ENCODE measurements around the gene ARSA.

ARSA gene

DNA sequence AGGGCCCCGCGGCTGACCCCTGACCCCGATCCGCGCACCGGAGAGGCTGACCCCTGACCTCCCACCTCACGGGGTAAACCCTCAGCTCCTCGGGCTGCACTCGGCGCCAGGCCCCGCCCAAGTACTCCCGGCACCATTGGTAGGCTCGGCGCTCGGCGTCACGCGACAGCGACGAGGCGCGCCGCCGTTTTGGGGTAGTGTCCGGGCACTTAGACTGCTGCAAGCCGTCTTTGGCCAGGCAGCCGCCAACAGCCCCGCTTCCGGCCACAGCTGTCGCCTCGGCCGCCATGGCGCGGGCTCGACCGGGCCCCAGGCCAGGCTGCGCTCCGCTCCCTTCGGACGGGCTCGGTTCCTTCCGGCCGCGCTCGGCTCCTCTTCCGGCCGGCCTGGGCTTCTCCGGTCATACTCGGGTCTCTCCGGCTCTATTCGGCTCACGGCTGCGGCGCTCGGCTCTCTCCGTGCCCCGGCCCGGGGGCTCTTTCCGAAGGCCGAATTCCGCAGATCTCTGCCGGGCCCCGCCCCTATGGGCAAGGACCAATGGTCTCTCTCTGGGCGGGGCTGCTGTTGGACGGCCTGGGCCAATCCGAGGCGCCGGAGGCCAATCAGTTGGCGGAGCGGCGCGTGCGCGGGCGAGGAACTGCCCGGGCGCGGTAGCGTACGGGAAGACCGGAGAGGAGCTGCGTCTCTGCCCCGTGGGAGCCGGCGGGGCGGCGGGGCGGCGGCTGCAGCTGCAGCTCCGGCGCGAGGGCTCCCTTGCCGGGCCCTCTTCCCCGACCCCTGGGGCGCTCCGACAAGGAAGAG, 45.3 kb downstream of the ARSA start, which contains the start of gene CHKB:
CHKB (minus strand) TSS at position 357 of the 801 bp plus-strand sequence; CDS start at position 289, 68 bp downstream.
- H3K27me3 ChIP-seq (ENCODE audit: insufficient read depth, low read length) = no peaks in the 10 kb centered on the region
- TF ChIP-seq, protein P1, sequence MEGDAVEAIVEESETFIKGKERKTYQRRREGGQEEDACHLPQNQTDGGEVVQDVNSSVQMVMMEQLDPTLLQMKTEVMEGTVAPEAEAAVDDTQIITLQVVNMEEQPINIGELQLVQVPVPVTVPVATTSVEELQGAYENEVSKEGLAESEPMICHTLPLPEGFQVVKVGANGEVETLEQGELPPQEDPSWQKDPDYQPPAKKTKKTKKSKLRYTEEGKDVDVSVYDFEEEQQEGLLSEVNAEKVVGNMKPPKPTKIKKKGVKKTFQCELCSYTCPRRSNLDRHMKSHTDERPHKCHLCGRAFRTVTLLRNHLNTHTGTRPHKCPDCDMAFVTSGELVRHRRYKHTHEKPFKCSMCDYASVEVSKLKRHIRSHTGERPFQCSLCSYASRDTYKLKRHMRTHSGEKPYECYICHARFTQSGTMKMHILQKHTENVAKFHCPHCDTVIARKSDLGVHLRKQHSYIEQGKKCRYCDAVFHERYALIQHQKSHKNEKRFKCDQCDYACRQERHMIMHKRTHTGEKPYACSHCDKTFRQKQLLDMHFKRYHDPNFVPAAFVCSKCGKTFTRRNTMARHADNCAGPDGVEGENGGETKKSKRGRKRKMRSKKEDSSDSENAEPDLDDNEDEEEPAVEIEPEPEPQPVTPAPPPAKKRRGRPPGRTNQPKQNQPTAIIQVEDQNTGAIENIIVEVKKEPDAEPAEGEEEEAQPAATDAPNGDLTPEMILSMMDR (IDR thresholded peaks at IDR 0.05; ENCODE audit: low read length) = no peak
- no peak for TF ChIP-seq EZH2 (IDR thresholded peaks at IDR 0.05; ENCODE audit: borderline replicate concordance, low read length)

DNA sequence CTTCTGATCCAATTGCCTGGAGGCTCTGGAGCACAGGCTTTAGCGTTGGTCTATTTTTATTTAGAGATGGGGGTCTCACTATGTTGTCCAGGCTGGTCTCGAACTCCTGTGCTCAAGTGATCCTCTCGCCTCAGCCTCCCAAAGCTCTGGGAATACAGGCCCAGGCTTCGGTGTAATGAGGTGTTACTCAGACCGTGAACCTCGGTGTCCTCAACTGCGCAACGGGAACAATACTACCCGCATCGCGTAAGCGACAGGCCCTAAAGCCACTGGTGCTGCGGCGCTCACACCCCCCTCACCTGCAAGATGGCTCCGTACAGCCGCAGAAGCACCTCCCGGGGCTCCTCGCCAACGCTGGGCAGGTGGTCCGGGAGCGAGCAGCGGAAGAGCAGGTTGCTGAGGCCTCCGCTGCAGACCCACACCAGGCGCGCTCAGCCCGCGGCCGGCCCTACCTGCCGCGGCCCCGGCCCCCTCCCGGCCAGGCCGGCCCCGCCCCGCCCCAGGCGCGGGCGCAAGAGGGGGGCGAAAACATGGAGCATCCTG, 45.9 kb downstream of the ARSA start:
- no peaks in the 10 kb centered on the region for H4K20me1 ChIP-seq (ENCODE audit: insufficient read depth, low read length)
- peak overlapping the region; percentile 94 for H3K9ac ChIP-seq (ENCODE audit: low read length)
- no peaks in the 10 kb centered on the region for H3K9me3 ChIP-seq (ENCODE audit: low read length)
- H3K27me3 ChIP-seq (ENCODE audit: insufficient read depth, low read length) = no peaks in the 10 kb centered on the region
- no peak overlapping the region for H2AFZ ChIP-seq (ENCODE audit: low read length)
- TF ChIP-seq, protein P1 (IDR thresholded peaks at IDR 0.05; ENCODE audit: low read length) = no peak
- no peak for TF ChIP-seq EZH2 (IDR thresholded peaks at IDR 0.05; ENCODE audit: borderline replicate concordance, low read length)
- H3K4me2 ChIP-seq (ENCODE audit: low read length) = peak overlapping the region; percentile 99
- 0 out of 2 replicates have a peak, but pooled peaks cover 5% of the 10 kb centered on the region for H3K79me2 ChIP-seq (ENCODE audit: insufficient read depth, low read length)
- peaks cover 44% of the 10 kb centered on the region for H3K36me3 ChIP-seq (ENCODE audit: insufficient read depth, low read length)
- H3F3A ChIP-seq (ENCODE audit: insufficient read depth, low read length) = no peaks in the 10 kb centered on the region
- peak overlapping the region; percentile 74 for H3K27ac ChIP-seq (ENCODE audit: low read depth, low read length, poor library complexity, severe bottlenecking)
- peak overlapping the region; percentile 80 for H3K4me3 ChIP-seq (ENCODE audit: low read depth, low read length, poor library complexity, severe bottlenecking)
- H3K4me1 ChIP-seq (ENCODE audit: insufficient read depth, low read length, severe bottlenecking) = peaks cover 17% of the 10 kb centered on the region
- H3K9me2 ChIP-seq (ENCODE audit: low read depth, low read length) = no peaks in the 10 kb centered on the region

More for the DNA sequence above, 45.3 kb downstream of the ARSA start, which contains the start of gene CHKB:
- peaks cover 17% of the 10 kb centered on the region for H3K4me1 ChIP-seq (ENCODE audit: insufficient read depth, low read length, severe bottlenecking)
- H3F3A ChIP-seq (ENCODE audit: insufficient read depth, low read length) = no peaks in the 10 kb centered on the region
- no peaks in the 10 kb centered on the region for H3K9me2 ChIP-seq (ENCODE audit: low read depth, low read length)
- H2AFZ ChIP-seq (ENCODE audit: low read length) = no peak within 1 kb of the TSS
- H4K20me1 ChIP-seq (ENCODE audit: insufficient read depth, low read length) = no peaks in the 10 kb centered on the region
- H3K36me3 ChIP-seq (ENCODE audit: insufficient read depth, low read length) = peaks cover 39% of the 10 kb centered on the region
- H3K9ac ChIP-seq (ENCODE audit: low read length) = peak within 1 kb of the TSS; percentile 94
- 0 out of 2 replicates have a peak, but pooled peaks cover 5% of the 10 kb centered on the region for H3K79me2 ChIP-seq (ENCODE audit: insufficient read depth, low read length)
- H3K4me2 ChIP-seq (ENCODE audit: low read length) = peak within 1 kb of the TSS; percentile 99
- H3K4me3 ChIP-seq (ENCODE audit: low read depth, low read length, poor library complexity, severe bottlenecking) = peak within 1 kb of the TSS; percentile 80
- peak within 1 kb of the TSS; percentile 74 for H3K27ac ChIP-seq (ENCODE audit: low read depth, low read length, poor library complexity, severe bottlenecking)
- H3K9me3 ChIP-seq (ENCODE audit: low read length) = no peaks in the 10 kb centered on the region

DNA sequence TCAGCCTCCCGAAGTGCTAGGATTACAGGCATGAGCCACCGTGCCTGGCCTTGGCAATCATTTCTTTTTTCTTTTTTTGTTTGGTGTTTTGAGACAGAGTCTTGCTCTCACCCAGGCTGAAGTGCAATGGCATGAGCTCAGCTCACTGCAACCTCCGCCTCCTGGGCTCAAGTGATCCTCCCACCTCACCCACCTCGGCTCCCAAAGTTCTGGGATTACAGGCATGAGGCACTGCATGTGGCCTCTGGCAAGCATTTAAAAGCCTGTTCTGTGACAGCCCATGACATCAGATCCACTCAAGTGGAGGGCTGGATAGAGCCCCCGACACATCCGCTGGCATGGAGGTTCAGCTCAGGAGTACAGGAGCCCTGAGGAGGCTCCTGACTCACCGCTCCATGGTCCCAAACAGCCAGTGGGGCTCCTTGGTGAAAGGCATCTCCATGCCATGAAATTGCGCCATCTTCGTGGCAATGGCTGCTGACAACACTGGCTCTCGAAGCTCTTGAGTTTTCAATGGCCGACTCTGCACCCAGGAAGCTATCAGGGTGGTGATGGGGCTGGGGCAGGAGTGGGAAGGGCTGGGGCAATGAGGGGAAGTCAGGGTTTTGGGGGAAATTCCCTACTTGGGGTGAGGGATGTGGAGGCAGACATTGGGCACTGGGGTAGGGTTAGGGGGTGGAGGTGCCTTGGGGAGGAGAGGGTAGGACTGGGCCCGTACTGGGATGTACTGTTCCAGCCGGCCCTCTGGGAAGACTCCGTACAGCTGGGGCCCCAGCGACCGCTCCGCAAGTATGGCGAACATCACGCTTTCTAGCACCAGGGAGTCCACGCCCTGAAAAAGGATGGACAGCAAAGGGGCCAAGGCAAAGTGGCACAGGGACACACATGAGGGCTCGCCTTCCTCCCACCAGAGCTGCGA, 46.7 kb downstream of the ARSA start:
- H3F3A ChIP-seq (ENCODE audit: insufficient read depth, low read length) = no peaks in the 10 kb centered on the region
- H3K27ac ChIP-seq (ENCODE audit: low read depth, low read length, poor library complexity, severe bottlenecking) = peak overlapping the region; percentile 74
- no peaks in the 10 kb centered on the region for H4K20me1 ChIP-seq (ENCODE audit: insufficient read depth, low read length)
- no peaks in the 10 kb centered on the region for H3K9me3 ChIP-seq (ENCODE audit: low read length)
- peaks cover 17% of the 10 kb centered on the region for H3K4me1 ChIP-seq (ENCODE audit: insufficient read depth, low read length, severe bottlenecking)
- peaks cover 50% of the 10 kb centered on the region for H3K36me3 ChIP-seq (ENCODE audit: insufficient read depth, low read length)
- H3K27me3 ChIP-seq (ENCODE audit: insufficient read depth, low read length) = no peaks in the 10 kb centered on the region
- no peaks in the 10 kb centered on the region for H3K9me2 ChIP-seq (ENCODE audit: low read depth, low read length)
- no peak overlapping the region for H2AFZ ChIP-seq (ENCODE audit: low read length)
- H3K9ac ChIP-seq (ENCODE audit: low read length) = peak overlapping the region; percentile 94
- peak overlapping the region; percentile 80 for H3K4me3 ChIP-seq (ENCODE audit: low read depth, low read length, poor library complexity, severe bottlenecking)
- peak overlapping the region; percentile 99 for H3K4me2 ChIP-seq (ENCODE audit: low read length)
- H3K79me2 ChIP-seq (ENCODE audit: insufficient read depth, low read length) = 0 out of 2 replicates have a peak, but pooled peaks cover 5% of the 10 kb centered on the region
- TF ChIP-seq, protein P1 (IDR thresholded peaks at IDR 0.05; ENCODE audit: low read length) = no peak
- no peak for TF ChIP-seq EZH2 (IDR thresholded peaks at IDR 0.05; ENCODE audit: borderline replicate concordance, low read length)

Data from OCI-LY1 (cell line).